ENCODE data around the gene SYNDIG1.

The SYNDIG1 gene

DNA sequence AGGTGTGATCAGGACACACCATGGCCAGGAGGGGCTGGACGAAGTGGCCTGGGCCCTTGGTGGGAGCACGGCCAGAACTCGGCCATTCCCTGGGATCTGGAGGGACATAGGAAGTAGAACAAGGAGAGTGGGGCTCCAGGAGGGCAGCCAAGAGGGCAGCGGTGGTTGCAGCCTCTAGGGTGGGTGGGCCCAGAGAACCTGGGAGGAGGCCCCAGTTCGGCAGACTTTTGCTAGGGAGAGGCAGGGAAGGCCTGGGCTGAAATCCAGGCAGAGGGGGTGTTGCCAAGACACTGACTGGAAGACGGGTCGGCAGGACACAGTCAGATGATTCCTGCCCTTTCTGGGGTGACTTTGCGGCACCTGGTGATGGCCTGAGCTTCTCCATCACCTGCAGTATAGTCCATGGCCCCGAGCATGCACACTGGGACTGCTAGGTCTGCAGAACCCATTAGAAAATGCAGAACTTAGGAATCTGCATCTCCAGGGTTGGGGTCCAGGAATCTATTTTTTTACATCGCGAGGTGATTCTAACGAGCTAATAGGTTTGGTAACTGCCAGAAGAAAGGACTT lies 224.8 kb downstream of the SYNDIG1 start:
- DNase-seq (ENCODE audit: low spot score), result no peak

DNA sequence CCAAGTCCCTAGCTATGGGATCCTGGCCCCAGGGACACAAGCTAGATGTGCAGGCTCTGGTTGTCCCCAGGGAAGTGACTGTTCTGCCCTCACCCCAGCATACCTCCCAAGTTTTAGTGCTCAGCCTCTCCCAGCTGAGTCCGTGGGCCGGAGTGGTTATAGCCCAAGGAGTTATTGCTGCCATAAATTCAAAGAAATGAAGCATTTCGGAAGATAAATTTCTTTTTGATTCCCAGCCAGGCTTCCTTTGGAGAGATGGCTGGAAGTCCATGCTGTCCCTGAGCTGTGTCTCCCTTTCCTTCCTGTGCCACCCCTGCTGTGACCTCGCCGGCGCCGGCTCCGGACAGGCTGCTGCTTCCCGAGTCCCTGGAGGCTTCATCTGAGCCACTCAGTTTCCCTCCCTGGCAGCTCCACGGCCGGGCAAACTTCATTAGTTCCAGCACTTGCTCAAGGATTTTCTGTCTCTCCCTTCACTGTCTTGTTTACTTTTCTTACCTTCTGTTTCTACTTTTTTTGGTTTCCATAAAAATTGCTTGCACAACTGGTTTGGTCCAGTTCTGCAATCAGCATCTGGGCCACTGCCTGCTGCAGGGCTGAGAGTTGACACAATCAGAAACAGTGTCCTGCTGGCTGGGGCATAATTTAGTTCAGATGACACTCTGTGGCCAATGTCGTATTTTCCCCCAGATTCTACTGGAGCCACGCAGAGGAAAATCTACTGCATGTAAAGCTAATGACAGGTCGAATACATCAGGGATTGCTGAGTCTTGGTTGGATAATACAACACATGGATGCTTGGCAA lies 225.5 kb downstream of the SYNDIG1 start:
- DNase-seq (ENCODE audit: low spot score), result no peak

DNA sequence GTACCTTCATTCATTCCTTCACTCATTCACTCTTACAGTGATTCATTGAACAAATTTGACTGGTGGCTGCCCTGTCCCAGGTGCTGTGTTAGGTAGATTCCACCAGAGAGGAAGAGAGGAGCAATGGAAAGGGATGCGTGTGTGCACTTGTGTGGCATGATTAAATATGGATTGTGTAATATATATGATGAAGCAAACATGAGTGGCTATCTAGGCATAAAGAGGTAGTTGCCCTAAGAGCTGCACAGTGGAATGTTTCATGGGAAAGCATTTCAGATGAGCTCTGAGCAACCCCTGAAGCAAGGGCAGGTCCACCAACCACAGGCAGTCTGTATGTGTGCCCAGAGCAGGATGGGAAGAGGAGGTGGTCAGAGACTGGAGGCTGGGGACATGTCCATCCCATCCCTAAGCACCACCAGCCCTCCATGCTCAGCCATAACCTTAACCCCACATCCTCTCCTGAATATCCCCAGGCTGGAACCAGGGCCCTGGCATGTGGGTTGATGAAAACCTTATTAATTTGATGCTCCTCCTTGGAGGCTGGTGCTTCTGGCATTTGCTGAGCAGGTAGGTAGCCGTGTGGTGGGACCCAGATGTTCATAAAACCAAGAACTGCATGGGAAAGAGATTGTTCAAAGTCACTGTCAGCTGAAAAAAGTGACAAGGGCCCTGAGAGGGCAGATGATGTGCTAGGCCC lies 226.2 kb downstream of the SYNDIG1 start:
- DNase-seq (ENCODE audit: low spot score), result no peak

DNA sequence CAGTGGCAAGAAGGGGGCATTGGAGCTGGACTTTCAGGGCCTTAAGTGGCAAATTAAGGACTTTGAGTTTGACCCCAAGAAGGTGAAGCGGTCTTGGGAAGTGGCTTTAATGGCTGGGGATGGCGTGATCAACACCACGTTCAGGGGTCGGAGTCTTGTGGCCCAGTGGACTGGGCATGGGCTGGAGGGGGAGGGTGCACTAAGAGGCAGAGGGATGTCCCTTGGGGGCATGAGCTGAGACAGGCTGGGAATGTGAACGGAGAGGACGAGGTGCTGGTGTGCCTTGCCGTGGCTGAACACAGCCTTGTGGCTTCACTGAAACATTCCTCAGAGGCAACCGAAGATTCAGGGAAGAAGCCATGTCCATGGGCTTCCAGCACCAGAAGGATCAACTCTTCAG lies 227.0 kb downstream of the SYNDIG1 start:
- no peak for DNase-seq (ENCODE audit: low spot score)

DNA sequence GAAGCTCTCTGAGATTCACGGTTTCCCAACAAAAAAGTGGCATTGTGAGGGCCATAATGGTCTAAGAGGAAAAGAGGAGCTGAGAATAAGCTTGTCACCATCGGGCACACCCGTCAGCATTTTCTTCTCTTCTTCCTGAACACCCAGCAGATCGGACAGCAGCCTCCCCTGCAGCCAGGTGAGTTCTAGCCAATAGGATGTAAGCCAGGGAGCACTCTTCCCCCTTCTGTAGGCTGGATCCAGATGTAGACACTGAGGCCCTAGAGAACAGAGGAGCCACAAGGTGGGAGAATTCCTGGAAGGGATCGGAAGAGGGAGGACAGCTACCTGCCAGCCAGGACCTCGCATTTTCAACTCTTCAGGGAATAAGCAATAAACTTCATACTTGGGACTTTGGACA lies 228.0 kb downstream of the SYNDIG1 start:
- DNase-seq (ENCODE audit: low spot score), result no peak

DNA sequence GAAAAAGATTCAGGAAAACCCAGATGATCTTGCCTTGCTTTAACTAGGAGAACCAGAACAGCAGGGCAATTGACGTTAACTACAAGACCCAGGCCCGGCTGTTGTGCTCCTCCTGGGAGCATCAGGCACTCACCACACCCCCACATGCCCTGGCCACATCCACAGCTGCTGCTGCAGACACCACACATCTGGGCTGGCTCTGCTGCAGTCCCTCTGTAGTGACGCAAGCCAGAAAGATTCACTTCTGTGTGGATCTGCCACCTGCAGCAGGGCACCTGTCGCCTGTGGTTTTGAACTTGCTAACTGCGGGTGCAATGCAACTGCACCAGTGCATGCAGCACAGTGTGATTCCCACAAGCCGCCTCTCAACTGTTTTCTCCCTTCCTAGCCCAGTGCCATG lies 228.8 kb downstream of the SYNDIG1 start:
- peak; percentile 56 for DNase-seq (ENCODE audit: low spot score)

DNA sequence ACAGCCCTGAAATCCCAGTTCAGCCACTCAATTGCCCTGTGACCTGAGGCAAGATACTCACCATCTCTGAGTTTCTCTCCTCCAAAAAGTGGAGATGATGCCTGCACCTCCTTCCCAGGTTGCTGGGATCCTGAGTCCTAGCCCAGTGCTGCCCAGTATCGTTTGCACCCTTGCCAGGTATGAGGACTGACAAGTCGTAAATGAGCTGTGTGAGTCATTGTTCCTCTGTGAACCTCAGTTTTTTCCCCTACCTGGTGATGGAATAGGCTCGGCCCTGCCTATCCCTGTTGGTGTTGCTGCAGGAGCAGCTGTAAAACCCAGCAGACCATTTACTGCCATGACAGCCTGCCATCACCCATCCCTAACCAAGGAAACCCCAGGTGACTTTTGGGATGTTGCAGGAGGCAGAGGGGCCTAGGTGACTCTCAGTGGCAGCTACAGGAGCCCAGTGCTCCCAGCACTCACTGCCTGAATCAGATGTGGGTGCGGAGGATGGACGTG lies 229.3 kb downstream of the SYNDIG1 start:
- DNase-seq (ENCODE audit: low spot score), result no peak

DNA sequence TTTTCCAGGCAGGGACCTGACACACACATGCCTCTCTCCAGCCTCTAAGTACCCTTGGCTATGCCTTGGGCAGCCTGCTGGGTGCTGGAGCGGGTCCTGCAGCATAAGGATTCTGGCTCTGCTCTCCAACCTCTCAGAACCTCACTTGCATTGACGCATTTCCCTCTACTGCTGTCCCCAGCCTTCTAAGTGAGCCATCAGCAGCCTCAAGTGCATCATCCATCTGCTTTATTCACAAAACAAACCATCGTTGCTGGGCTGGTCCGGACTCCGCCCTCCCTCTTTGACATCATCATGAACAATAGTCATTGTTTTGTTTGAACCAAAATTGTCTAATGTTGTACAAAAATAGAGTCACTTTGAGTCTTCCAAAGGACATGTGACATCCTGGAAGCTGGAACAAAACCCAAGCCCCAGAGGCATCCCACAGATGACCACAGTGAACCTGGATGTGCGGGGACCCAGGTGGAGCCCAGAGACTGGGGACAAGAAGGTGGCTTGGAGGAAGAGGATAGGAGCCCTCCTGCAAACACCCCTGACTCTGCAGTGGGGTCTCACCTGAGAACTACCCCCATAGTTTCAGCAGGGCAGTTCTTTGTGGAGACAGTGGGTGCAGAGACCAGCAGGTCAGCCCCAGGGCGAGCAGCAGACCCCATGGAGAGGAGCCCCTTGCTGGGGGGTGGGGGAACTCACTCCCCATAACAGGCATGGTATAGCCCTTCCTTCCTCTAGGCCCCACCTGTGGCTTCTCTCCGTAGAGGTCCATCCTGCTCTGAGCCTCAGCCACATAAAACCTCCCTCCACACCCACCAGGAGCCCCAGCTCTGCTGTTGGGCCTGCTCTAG lies 230.1 kb downstream of the SYNDIG1 start:
- DNase-seq (ENCODE audit: low spot score), result no peak

DNA sequence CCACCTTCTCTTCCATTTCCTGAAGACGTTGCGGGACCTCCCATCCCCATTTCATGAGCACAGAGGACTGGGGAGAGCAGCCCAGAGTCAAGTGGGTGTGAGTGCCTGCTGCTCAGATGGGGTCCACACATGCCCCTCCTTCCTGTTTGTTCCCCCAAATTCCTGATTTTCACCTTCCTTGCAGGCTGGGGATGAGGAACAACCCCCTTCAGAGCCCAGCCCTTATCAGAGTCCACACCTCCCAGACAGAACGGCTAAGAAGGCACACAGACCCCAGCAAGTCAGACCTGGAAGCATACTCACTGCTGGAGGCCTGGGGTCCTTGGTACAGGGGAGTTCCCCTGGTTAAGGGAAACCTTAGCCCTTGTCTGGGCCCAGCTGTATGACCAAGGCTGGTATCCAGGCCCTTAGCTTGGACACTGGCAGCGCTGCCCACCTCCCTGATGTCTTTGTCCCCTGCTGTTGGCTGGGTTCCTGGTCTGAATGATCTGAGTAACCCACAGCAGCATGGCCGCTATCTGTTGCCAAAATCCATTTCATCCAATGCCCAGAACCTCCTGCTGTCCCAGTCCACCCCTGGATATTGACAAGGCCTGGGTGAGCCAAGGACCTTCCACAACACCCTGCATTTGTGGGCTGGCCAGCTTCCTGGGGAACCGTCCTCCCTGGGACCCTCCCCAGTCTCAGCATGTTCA lies 230.9 kb downstream of the SYNDIG1 start:
- no peak for DNase-seq (ENCODE audit: low spot score)

DNA sequence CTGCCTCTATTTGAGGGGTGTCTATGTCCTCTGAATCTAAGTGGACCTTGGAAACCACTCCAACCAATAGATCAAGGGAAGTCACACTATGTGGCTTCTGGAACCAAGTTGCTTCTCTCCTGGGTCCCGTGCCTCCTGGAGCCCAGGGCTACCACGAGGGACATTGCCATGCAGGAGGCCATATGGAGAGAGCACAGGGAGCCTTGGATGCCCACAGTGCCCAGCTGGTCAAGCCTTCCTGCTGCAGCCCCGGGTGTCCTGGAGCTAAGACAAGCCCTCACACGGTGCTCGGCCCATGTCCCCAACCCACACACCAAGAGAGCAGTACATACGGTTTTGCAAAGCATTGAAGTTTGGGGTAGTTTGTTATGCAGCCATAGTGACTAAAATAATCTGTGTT lies 231.6 kb downstream of the SYNDIG1 start:
- DNase-seq (ENCODE audit: low spot score), result no peak

DNA sequence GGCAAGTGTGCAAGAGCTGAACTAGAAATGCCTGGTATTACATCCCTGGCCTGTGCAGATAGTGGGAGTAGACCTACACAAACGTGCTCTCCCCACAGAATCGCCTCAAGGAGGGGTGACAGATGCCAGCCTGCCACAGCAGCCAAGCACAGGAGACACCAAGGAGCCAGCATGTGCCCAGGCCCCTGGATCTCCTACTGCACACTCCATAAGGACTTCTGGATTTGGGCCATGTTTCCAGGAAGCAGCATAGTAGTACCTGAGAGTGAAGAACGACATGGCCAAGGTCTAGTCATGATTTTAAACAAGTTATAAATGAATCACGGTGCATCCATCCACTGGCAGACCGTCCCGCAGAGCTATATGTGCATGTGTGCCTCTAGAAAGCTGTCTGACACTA lies 232.2 kb downstream of the SYNDIG1 start:
- no peak for DNase-seq (ENCODE audit: low spot score)

DNA sequence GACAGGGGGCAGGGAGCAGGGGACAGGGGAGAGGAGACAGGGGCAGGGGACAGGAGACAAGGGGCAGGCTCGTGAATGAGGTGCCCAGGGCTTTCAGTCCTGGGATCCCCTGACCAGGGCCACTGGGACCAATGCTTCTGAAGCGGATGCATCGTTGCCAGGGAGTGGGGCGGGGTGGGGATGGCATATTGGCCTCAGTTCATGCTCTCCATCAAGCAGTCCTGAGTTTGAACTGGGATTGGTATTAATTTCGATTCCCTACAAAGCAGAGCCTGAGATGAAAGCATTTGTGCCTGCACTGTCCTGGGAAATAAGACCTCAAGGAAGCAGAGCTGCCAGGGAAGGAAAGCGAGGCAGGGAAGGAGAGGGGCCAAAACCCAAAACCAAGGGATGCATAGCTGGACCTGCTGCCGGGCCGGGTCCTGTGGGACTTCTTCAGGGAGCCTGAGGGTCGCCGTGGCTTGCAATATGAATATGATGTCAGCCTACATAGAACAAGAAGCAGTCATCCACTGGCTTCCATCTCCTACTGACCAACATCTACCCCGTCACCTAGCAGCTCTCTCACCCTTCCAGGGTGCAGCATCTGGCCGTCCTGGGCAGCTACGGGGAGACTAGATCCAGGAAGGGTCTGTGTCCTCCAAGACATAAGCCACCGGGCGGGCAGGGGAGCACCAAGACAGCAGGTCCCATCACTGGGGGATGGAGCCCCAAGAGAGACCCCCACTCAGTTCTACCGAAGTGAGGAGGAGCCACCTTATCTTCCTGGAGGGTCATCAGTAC lies 233.3 kb downstream of the SYNDIG1 start:
- no peak for DNase-seq (ENCODE audit: low spot score)

DNA sequence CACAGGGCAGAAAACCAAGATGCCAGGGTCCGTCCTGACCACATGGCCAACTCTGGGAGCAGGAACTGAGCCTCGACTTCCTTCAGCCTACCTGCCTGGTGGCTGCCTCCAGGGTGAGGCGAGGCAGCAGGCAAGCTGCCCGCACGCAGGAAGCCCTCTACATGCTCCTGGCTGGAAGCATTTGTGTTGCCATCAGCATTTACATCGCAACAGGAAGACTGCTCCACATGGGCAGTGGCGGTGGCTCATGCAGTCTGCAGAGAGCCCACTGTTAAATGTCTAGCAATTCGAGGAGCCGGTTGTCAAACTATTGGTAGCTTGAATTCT lies 233.8 kb downstream of the SYNDIG1 start:
- no peak for DNase-seq (ENCODE audit: low spot score)

DNA sequence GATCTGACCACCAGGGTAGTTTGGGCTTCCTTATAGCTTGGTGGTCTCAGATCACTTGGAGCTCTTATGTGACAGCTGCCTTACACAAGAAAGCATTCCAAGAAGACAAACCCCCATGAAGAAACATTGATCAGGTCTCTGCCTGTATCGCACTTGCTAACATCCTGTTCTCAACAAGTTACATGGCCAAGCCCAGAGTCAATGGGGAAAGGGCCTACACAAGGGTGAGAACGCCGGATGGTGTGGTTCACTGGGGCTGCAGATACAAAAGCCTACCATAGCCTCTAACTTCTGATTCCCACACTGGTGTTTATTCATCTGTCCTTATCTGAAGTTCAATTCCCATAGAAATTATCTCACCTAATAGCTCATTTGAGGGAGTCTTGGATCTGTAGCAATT lies 235.5 kb downstream of the SYNDIG1 start:
- DNase-seq (ENCODE audit: low spot score), result no peak

DNA sequence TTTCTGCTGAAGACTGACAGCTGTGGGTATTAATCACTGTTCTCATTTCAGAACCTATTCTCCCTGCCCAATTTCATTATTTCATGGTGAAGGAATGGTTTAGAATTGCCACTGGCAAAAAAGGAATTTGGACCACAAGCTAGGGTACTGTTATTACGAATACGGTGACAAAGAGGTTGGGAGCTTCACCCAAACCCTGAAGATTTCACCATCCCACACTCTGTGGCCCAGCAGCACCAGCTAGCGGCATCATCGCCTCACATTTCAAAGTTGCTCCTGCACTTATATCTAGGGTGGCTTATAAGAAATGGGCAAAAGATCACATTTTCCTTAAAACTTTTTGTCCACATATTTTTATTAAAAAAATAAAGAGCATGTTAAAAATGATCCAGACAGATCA lies 236.1 kb downstream of the SYNDIG1 start:
- no peak for DNase-seq (ENCODE audit: low spot score)

DNA sequence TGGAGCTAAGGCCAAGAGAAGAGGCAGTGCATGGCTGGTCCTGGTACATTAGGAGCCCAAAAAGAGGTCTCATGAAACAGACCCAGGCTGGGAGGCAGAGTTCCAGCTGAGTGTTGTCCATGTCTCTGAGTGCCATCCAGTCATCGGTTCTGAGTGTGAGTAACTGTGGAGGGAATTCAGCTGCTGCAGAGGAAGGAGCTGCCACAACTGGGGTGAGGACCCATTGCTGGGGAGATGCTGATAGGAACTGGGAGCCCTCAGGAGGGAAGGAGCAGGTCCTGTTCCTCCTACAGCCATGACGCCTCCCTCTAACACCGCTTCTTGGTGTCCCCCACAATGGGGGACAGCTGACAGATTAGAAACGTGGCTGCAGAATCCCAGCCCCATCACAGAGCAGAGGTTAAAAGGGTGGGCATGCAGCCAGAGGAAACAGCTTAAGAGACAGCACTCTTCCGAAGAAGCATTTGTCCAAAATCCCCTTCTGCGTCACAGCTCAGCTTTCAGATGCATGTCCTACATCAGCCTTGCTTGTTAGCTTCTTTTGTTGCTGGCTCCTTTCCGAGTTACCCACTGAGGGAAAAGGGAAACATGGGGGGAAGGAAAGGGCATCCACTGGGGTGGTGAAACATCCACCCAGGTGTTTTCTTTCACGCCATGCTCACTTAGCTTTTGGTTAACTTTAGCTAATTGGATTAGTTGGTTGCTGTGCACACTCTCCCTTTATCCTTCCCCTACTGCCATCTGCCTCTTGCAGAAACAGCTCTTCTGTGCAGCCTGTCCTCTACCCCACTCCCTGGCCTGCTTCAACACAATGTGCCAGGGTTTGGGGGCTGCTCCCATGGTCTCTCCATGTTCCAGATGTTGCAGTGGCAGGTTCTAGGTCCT lies 239.2 kb downstream of the SYNDIG1 start:
- no peak for DNase-seq (ENCODE audit: low spot score)
